ENCODE results near the gene LCN10. TPM values are rescaled to one million over a fixed set of nuclear protein-coding genes. Genes with fewer than 3 reads are reported as not detected.

Gene LCN10
- total and polyA plus RNA-seq, 9 of the 15 experiments (the other 6 are each of a cell fraction or from before 2014, with no cell fraction given): 0.10 to 0.21 (median 0.14) TPM; not detected in 6

DNA sequence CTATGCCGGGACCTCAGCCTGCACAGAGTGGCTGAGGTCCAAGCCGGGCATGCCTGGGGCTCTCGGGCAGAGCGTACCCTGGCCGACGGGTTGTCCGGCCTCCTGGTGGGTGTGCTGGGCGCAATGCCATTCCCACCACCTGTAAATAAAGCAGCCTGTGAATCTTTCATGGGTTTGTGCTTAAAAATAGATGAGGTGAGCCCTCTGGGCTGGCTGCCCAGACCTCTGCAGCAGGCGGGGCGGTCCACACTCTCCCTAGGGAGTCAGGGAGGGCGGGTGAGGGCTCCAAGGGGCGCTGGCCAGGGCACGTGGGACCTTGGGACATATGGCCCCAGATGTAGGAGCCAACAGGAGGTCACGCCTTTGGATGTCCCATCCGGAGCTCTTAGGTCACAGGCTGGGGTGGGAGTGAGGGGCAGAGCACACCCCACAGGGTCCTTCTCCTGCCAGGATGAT is 51.9 kb downstream of the LCN10 start:
- Histone ChIP-seq H4K20me1 (replicated peaks; ENCODE audit: control insufficient read depth, insufficient read depth, low read length) (no peaks in the 10 kb centered on the region), H2AFZ (ENCODE audit: low read depth, low read length) (no peak overlapping the region), H3K9ac (ENCODE audit: insufficient read depth in 1 of 2, low read depth in 2 of 2, low read length in 2 of 2) (0 out of 4 replicates have a peak overlapping the region, but pooled peaks of 1 of the 2 experiments have one; percentile 31), H3K27me3 (ENCODE audit: control insufficient read depth in 2 of 2, insufficient read depth in 2 of 2, low read length in 2 of 2) (no peaks in the 10 kb centered on the region), H3K4me3 (no peak overlapping the region), H3K27ac (ENCODE audit: extremely low read depth, low read depth, low read length) (no peak overlapping the region), H3K4me1 (replicated peaks in 1 of 2; ENCODE audit: control insufficient read depth in 2 of 2, insufficient read depth in 2 of 2, low read length in 2 of 2) (peaks cover 12 to 83% of the 10 kb centered on the region in 2 experiments; a peak in 4 of 5 replicates), H3K79me2 (ENCODE audit: control insufficient read depth, insufficient read depth, low read length) (peaks cover 13% of the 10 kb centered on the region), H3K4me2 (ENCODE audit: insufficient read depth, low read length) (no peak overlapping the region), H3K9me3 (replicated peaks; ENCODE audit: control insufficient read depth, insufficient read depth, low read depth, low read length) (no peaks in the 10 kb centered on the region), H3K9me1 (ENCODE audit: control insufficient read depth, insufficient read depth, low read length) (peaks cover 3% of the 10 kb centered on the region), H3K36me3 (ENCODE audit: control insufficient read depth, insufficient read depth, low read length) (no peaks in the 10 kb centered on the region; the same call in 2 of the 3 replicates)
- WGBS (ENCODE audit: insufficient coverage, low coverage, missing lambda C conversion rate): 71% methylated on average over 11 of the region's 15 CpGs
- ChIA-PET CTCF (ENCODE audit: low intra/inter-chr PET ratio) (no interaction called here), POLR2A (interaction anchor here (1.0 kb wide), 1 partner anchor 16 kb away, joined by 3 read pairs; no protein-coding TSS in a partner anchor)
- DNase-seq (ENCODE audit: extremely low read depth in 1 of 4, low spot score in 3 of 4) (no peak), FAIRE-seq (no peak), ATAC-seq (no peak)
- intact Hi-C loops (cut with micrococcal nuclease): loop anchor here (5.0 kb wide), 2 partner anchors 44 to 204 kb away; no protein-coding TSS in a partner anchor
- BruUV-seq (replicated peaks): no TSS peak
- no peak for TF ChIP-seq CREBBP (IDR thresholded peaks at IDR 0.05; ENCODE audit: low read depth, low read length)
- in situ Hi-C loops (cut with MboI): no loop called here

DNA sequence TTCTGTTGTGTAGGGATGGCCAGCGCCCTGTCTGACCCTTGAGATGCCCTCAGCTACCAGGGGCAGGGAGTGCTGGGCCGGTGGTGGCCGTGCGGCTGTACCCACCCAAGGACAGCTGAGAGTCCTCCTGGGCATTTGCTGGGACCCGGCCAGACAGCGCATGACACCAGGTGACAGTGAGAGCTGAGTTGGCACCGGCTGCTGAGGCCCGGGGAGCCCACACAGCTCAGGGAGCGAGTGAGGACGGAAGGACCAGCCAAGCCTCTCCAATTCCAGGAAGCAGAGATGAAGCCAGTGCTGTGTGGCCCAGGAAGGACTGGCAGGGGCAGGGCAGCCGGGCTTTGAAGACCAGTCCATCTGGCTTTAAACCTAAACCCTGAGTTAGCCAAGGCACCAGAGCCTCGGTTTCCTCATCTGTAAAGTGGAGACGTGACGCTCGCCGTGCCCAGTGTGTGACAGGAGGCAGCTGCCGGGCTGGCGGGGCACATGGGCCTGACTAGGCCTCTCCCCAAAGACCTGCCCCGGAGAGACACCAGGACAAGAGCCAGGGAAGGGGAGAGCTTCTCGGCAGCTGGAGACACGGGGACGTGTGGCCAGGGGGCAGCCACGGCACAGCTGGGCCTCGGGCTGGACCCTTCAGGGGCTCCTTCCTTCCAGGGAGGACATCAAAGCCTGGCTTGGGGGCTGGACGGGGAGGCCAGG is 52.5 kb downstream of the LCN10 start:
- peaks cover 3% of the 10 kb centered on the region; the same call in 1 of the 3 replicates for H3K36me3 ChIP-seq (ENCODE audit: control insufficient read depth, insufficient read depth, low read length)
- ChIA-PET CTCF (ENCODE audit: low intra/inter-chr PET ratio) (no interaction called here), POLR2A (interaction anchor here (0.5 to 1.1 kb wide), 3 partner anchors 8 to 38 kb away, joined by 3 to 5 read pairs (median 3); no protein-coding TSS in a partner anchor)
- H3K27ac ChIP-seq (ENCODE audit: extremely low read depth, low read depth, low read length): no peak overlapping the region
- H3K4me3 ChIP-seq: no peak overlapping the region
- 0 out of 4 replicates have a peak overlapping the region, but pooled peaks of 1 of the 2 experiments have one; percentile 31 for H3K9ac ChIP-seq (ENCODE audit: insufficient read depth in 1 of 2, low read depth in 2 of 2, low read length in 2 of 2)
- H3K4me2 ChIP-seq (ENCODE audit: insufficient read depth, low read length): no peak overlapping the region
- no peak overlapping the region for H2AFZ ChIP-seq (ENCODE audit: low read depth, low read length)
- no TSS peak for BruUV-seq (replicated peaks)
- peaks cover 3% of the 10 kb centered on the region for H3K9me1 ChIP-seq (ENCODE audit: control insufficient read depth, insufficient read depth, low read length)
- no peak for DNase-seq (ENCODE audit: extremely low read depth in 1 of 4, low spot score in 3 of 4)
- H3K27me3 ChIP-seq (ENCODE audit: control insufficient read depth in 2 of 2, insufficient read depth in 2 of 2, low read length in 2 of 2): no peaks in the 10 kb centered on the region
- H4K20me1 ChIP-seq (replicated peaks; ENCODE audit: control insufficient read depth, insufficient read depth, low read length): no peaks in the 10 kb centered on the region; the same call in 1 of the 2 replicates
- peaks cover 15 to 83% of the 10 kb centered on the region in 2 experiments; a peak in 4 of 5 replicates for H3K4me1 ChIP-seq (replicated peaks in 1 of 2; ENCODE audit: control insufficient read depth in 2 of 2, insufficient read depth in 2 of 2, low read length in 2 of 2)
- in situ Hi-C loops (cut with MboI) (no loop called here), intact Hi-C loops (cut with micrococcal nuclease) (loop anchor here (5.0 kb wide), 2 partner anchors 43 to 203 kb away; no protein-coding TSS in a partner anchor)
- 79% methylated on average over 21 of the region's 25 CpGs for WGBS (ENCODE audit: insufficient coverage, low coverage, missing lambda C conversion rate)
- peaks cover 19% of the 10 kb centered on the region for H3K79me2 ChIP-seq (ENCODE audit: control insufficient read depth, insufficient read depth, low read length)
- no peak for ATAC-seq
- no peaks in the 10 kb centered on the region for H3K9me3 ChIP-seq (replicated peaks; ENCODE audit: control insufficient read depth, insufficient read depth, low read depth, low read length)
- no peak for FAIRE-seq
- TF ChIP-seq COPS2 (conservative IDR thresholded peaks at IDR 0.05) (no peak), HINFP (tag; conservative IDR thresholded peaks at IDR 0.05; ENCODE audit: low read depth) (no peak), CREM (IDR thresholded peaks at IDR 0.05; ENCODE audit: low read depth) (no peak)
